Activated CD4-positive, alpha-beta T cell treated with anti-CD3 and anti-CD28 coated beads, Interleukin-2, Interleukin-4, amounts not matched to agents 100 ng/mL and 50 ng/mL, durations not matched to agents 16 hours and 8 hours (primary cell): ENCODE measurements around the gene DMRT1.

Experiments
- DNase-seq: peaks from one replicate; pipeline ENCODE4 v3.0.0-alpha.2; 2020; ENCODE audit warnings: low spot score

The DMRT1 gene

DNA sequence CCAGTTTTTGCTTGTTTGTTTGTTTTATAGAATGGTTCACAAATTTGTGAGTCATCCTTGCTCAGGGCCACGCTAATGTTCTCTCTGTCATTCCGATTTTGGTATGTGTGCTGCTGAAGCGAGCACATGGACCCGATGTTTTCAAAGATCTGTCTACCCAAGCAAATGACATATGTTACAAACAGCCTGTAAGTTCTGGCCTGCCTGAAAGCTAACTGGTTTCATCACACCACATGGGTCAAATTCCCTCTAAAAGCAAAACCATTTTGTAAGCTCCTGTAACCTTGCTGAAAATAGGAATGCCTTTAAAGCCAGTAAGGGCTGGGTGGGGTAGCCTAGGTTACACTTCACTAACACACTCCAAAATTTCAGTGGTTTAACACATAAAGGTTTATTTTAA lies 160.3 kb downstream of the DMRT1 start:
- no peak for DNase-seq

DNA sequence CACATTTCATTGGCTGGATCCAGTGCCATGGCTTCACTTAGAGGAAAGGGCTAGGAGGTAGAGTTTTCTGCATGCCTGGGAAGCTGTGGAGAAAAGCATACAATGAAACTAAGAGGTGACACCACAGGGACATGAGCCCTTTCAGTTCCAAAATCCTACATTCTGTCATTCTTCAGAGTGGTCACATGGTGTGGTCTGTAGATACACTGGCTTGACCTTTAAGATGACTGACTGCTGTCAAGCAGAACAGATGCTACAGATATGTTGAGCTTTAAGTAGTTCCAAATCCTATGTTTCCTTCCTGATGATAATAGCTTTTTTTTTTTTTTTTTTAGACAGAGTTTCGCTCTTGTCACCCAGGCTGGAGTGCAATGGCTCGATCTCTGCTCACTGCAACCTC lies 161.2 kb downstream of the DMRT1 start:
- DNase-seq: no peak

DNA sequence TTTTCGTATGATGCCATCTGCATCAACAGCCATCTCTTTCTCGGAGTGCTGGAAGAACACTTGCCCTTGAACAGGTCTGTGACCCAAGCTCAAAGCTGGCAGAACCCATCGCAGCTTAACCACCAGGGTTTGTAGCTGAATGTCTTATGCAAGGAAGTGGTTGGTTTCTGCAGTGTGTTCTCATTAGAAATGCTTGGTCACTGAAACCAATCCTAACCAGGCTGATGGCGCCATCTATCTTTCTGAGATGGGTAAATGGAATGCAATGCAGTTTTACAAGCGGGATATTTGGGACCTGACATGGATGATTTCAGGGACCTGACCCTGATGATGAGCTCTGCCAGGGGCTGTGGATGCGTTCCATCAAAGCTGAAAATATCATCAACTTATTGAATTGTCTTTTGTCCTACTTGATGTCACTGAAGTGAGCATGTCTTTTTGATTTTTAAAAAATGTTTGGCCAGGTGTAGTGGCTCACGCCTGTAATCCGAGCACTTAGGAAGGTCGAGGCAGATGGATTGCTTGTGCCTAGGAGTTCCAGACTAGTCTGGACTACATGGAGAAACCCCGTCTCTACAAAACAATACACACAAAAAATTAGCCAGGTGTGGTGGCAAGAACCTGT lies 163.7 kb downstream of the DMRT1 start:
- DNase-seq: peak; percentile 57

DNA sequence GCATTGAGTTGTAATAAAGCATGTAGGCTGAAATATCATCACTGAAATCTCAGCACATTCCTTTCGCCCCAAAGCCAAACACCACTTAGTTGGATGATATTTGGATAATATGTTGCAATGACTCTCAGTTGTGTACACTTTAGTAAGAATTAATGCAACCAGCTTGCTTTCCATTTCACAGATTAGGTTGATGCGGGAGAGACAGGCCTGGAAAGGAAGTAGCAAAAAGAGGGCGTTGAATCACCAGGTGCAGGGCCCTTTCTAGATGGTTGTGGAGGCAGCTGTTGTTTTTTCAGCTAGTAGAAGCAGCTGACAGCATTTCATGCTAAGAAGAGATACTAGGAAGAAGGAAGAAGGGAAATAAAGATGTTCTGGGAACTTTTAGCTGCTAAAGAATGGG lies 165.8 kb downstream of the DMRT1 start:
- no peak for DNase-seq

DNA sequence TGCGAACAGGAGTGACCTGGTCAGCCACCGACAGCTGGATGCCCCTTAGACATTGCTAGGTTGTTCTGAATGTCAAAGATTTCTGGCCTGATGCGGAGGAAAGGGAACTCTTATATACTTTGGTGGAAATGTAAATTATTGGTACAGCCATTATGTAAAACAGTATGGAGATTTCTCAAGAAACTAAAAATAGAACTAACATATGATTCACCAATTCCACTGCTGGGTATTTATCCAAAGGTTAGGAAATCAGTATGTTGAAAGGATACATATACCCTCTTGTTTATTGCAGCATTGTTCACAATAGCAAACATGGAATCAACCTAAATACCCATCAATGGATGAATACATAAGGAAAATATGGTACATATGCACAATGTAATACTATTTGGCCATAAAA lies 166.7 kb downstream of the DMRT1 start:
- DNase-seq: no peak

DNA sequence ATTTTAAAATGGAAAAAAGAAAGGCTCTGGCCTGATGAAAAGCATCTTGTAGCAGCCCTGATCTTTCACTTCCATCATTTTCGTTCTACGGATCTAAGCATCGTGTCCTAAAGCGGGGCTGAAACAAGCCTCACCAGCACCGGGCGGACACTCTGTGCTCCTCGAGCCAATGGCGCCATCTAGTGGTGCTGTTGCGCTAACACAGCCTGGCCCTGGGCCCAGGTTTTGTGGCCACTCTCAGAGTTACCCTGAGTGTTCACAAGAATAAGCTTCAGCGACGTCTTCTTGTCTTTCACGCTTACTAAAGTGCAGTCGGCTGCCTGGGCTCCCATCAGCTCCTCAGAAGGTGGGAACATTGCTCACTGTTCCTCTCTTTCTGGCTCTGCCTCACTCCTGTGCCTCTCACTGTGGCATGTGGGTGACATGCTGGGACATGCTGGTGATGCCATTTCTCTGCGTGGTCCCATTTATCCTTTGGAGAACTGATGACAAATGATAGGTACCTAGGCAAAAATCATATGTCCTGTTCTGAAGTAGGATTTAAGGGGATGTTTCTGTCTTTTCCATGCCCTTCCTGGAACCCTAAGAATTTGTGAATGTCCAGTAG lies 167.7 kb downstream of the DMRT1 start:
- peak; percentile 80 for DNase-seq

DNA sequence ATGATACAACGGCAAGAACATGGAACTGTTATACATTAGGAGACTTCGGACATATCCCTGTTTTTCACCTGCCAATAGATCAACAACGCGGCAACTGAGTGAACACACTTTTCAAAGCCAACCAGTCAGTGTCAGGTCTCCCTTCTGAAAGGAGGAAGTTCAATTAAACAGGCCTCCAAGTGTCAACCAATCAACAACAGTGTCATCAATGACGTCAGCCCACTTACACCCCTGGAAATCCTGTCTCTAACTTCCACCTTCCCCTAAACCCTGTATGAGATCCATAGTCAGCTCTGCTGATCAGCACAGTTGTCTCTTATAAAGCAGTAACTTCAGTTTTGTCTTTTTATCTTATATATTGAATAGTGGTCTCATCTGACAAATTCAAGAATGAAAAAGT lies 171.5 kb downstream of the DMRT1 start:
- no peak for DNase-seq

DNA sequence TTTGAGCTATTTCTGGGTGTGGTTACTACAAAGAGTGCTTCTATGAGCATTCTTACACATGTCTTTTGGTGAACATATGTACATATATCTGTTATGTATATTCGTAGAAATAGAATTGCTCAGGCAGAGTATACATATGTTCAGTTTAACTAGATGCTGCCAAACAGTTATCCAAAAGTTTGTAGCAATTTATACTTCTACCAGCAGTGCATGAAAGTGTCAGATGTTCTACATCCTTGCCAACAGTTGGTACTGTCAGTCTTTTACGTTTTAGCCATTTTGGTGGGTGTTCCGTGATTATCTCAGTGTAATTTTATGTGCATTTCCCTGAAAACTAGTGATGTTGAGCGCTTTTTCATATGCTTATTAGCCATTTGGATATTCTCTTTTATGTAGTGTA lies 172.7 kb downstream of the DMRT1 start:
- no peak for DNase-seq

DNA sequence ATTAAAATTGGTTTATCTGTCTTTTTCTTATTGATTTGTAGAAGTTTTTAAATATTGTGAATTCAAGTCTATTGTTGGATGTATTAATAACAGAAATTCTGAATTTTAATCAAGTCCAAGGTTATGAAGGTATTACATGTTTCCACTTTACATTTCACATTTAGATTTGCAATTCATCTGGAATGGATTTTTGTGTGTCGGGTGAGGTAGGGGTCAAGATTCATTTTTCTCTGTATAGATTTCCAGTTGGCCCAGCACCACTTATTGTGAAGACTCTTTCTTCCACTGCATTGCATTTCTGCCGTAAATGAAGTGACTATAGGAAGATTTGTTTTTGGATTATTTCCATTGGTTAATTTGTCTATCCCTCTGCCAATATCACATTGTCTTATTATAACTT lies 173.1 kb downstream of the DMRT1 start:
- no peak for DNase-seq

DNA sequence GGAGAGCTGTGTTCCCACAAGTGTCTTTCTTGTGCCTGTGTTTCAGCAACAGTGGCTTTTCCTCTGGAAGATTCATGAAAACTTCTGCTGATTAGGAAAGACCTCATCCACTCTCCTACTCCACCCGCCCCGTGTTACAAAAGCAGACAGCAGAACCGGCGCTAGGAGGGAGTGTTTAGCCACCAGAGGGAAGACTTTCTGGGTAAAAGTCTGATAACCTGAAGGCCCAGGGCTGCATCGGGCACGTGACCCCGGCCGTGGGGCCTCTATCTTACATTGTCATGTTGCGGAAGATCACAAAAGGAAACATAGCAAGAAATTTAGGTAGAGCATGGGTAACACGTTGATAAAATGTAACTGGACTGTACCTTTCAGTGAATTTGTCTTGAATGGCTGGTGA lies 176.6 kb downstream of the DMRT1 start:
- DNase-seq: no peak
